SU-DHL-6 (cell line): ENCODE data around the gene FAM76A.

Source experiments
- H2AFZ ChIP-seq: fragments of 200-600 bp; sonication (generic); 2 replicates; pipeline ENCODE4 v1.6.1; 2014; ENCODE audit warnings: low read depth, mild to moderate bottlenecking, moderate library complexity, mixed read lengths, antibody characterized with exemption, low read length; ENCODE audit not compliant: severe bottlenecking
- H3F3A ChIP-seq: fragments of 200-600 bp; shearing (Covaris generic); 2 replicates; pipeline ENCODE4 v1.6.0; 2016; ENCODE audit warnings: antibody characterized with exemption, mild to moderate bottlenecking; ENCODE audit not compliant: insufficient read depth
- H3K27ac ChIP-seq: fragments of 200-600 bp; sonication (generic); 2 replicates; pipeline ENCODE4 v1.5.1; 2016; ENCODE audit warnings: low read depth, mild to moderate bottlenecking, low read length, moderate library complexity, mixed read lengths
- H3K27me3 ChIP-seq: fragments of 200-600 bp; sonication (generic), shearing (Covaris generic); 2 replicates; pipeline ENCODE4 v1.6.0; 2014; ENCODE audit warnings: mild to moderate bottlenecking, low read length
- H3K36me3 ChIP-seq: fragments of 200-600 bp; sonication (generic); 2 replicates; pipeline ENCODE4 v1.6.1; 2014; ENCODE audit warnings: mild to moderate bottlenecking, low read length, mixed read lengths
- H3K4me2 ChIP-seq: fragments of 300-600, 200-600 bp; shearing (Covaris generic), sonication (generic); 2 replicates; pipeline ENCODE4 v1.6.0; 2014; ENCODE audit warnings: low read length, low read depth, mild to moderate bottlenecking; ENCODE audit not compliant: poor library complexity, severe bottlenecking
- H3K4me3 ChIP-seq: fragments of 200-600 bp; sonication (generic); 2 replicates; pipeline ENCODE4 v1.5.1; 2014; ENCODE audit warnings: antibody characterized with exemption, low read length, mild to moderate bottlenecking, mixed read lengths; ENCODE audit not compliant: insufficient read depth, poor library complexity, severe bottlenecking
- H3K79me2 ChIP-seq: fragments of 200-600 bp; sonication (generic); 2 replicates; pipeline ENCODE4 v1.6.1; 2014; ENCODE audit warnings: mild to moderate bottlenecking, low read length, moderate library complexity; ENCODE audit not compliant: insufficient read depth
- H3K9ac ChIP-seq: fragments of 200-600 bp; sonication (generic); 2 replicates; pipeline ENCODE4 v1.7.0; 2014; ENCODE audit warnings: mild to moderate bottlenecking, low read length
- H3K9me2 ChIP-seq: fragments of 200-600 bp; sonication (generic); replicated peaks from 2 replicates; pipeline ENCODE4 v1.6.1; 2014; ENCODE audit warnings: low read length; ENCODE audit not compliant: insufficient read depth
- H3K9me3 ChIP-seq: fragments of 200-600 bp; sonication (generic); 2 replicates; pipeline ENCODE4 v1.6.1; 2014; ENCODE audit warnings: low read length, mixed read lengths; ENCODE audit not compliant: insufficient read depth
- H4K20me1 ChIP-seq: fragments of 200-600 bp; sonication (generic); 2 replicates; pipeline ENCODE4 v1.6.1; 2014; ENCODE audit warnings: low read depth, mild to moderate bottlenecking, antibody characterized with exemption, low read length, moderate library complexity, mixed read lengths
- EZH2phosphoT487 ChIP-seq: fragments of 200-600 bp; sonication (generic), shearing (Covaris generic); conservative IDR thresholded peaks from 2 replicates; pipeline ENCODE4 v1.6.1; 2018; ENCODE audit warnings: mild to moderate bottlenecking, antibody characterized with exemption, low read length, moderate library complexity, mixed read lengths
- TF ChIP-seq, protein P1 (sequence below): fragments of 200-600 bp; sonication (generic); IDR thresholded peaks from one replicate; pipeline ENCODE4 v1.5.1; 2017; ENCODE audit warnings: antibody characterized with exemption, mild to moderate bottlenecking, low read length, moderate library complexity; ENCODE audit not compliant: insufficient read depth, poor library complexity, severe bottlenecking

FAM76A gene

DNA sequence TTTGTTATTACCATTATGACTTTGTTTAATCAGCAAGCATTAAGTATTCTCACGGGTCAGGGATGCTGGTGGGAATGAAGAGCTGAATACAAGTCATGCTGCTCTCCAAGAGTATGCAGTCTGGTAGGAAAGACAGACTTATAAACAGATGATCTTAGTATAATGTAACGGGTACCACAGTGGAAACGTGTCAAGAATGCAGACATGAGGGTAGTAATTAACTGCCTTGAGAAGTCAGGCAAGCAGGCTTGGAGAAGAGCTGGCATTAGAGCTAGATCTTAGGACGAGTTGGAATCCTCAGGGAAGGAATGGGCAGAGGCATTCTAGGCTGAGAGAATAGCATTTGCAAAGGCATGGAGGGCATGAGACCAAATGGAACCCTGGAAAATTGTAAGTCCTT is 19.7 kb downstream of the FAM76A start:
- TF ChIP-seq, protein P1, sequence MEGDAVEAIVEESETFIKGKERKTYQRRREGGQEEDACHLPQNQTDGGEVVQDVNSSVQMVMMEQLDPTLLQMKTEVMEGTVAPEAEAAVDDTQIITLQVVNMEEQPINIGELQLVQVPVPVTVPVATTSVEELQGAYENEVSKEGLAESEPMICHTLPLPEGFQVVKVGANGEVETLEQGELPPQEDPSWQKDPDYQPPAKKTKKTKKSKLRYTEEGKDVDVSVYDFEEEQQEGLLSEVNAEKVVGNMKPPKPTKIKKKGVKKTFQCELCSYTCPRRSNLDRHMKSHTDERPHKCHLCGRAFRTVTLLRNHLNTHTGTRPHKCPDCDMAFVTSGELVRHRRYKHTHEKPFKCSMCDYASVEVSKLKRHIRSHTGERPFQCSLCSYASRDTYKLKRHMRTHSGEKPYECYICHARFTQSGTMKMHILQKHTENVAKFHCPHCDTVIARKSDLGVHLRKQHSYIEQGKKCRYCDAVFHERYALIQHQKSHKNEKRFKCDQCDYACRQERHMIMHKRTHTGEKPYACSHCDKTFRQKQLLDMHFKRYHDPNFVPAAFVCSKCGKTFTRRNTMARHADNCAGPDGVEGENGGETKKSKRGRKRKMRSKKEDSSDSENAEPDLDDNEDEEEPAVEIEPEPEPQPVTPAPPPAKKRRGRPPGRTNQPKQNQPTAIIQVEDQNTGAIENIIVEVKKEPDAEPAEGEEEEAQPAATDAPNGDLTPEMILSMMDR: no peak
- TF ChIP-seq EZH2phosphoT487: no peak
- Histone ChIP-seq H3K27ac (no peak overlapping the region), H3K79me2 (no peaks in the 10 kb centered on the region), H3K36me3 (peaks cover 6% of the 10 kb centered on the region; the same call in 1 of the 2 replicates), H3K27me3 (no peaks in the 10 kb centered on the region), H3K9ac (no peak overlapping the region), H4K20me1 (no peaks in the 10 kb centered on the region), H2AFZ (no peak overlapping the region), H3K4me2 (no peak overlapping the region), H3K9me3 (no peaks in the 10 kb centered on the region), H3F3A (no peaks in the 10 kb centered on the region), H3K4me3 (no peak overlapping the region), H3K9me2 (no peaks in the 10 kb centered on the region)

DNA sequence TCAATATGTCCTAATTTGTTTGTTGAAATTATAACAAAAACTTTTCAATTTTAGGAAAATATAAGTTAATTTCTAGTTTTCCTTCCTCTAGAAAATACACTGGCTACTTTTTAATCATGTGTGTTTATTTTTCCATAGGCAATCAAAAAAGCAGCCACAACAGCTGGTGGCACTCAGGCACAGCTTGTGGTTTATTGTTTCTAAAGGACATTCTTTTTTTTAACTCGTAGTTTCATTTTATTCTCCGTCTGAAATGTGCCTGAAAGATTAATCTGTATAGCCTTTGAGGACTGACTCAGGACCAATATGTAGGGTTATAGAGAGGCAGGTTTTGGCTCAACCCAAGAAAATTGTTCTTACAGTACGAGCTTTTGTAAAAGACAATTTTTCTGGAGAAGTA is 26.6 kb downstream of the FAM76A start:
- TF ChIP-seq, protein P1: no peak
- TF ChIP-seq EZH2phosphoT487: no peak
- Histone ChIP-seq H3K4me2 (no peak overlapping the region), H3K9ac (no peak overlapping the region), H3K27me3 (no peaks in the 10 kb centered on the region), H3K4me3 (no peak overlapping the region), H3F3A (no peaks in the 10 kb centered on the region), H4K20me1 (no peaks in the 10 kb centered on the region), H2AFZ (no peak overlapping the region), H3K79me2 (no peaks in the 10 kb centered on the region), H3K9me2 (no peaks in the 10 kb centered on the region), H3K9me3 (no peaks in the 10 kb centered on the region), H3K27ac (no peak overlapping the region), H3K36me3 (peaks cover 6% of the 10 kb centered on the region; the same call in 1 of the 2 replicates)

DNA sequence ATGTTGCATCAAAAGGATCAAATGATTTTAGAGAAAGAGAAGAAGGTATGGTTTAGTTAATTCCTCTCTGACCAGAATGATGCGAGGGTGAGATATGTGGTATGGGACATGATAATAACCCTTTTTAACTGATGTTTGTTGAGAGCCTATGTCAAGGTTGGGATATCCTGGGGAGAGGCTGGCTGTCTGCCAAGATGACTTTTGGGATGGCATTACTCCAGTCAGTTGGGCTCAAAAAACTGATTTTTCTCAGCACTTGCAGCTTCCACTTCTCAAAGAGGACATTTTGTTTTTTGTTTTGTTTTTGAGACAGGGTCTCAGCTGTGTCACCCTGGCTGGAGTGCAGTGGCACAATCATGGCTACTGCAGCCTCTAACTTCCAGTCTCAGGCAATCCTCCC is 29.5 kb downstream of the FAM76A start:
- Histone ChIP-seq H4K20me1 (no peaks in the 10 kb centered on the region), H3K27me3 (no peaks in the 10 kb centered on the region), H3K4me2 (no peak overlapping the region), H3K4me3 (no peak overlapping the region), H3K79me2 (no peaks in the 10 kb centered on the region), H2AFZ (no peak overlapping the region), H3K9me2 (no peaks in the 10 kb centered on the region), H3K36me3 (no peaks in the 10 kb centered on the region; the same call in 1 of the 2 replicates), H3K27ac (no peak overlapping the region), H3K9ac (no peak overlapping the region), H3F3A (no peaks in the 10 kb centered on the region), H3K9me3 (no peaks in the 10 kb centered on the region)
- TF ChIP-seq, protein P1: no peak
- TF ChIP-seq EZH2phosphoT487: no peak

DNA sequence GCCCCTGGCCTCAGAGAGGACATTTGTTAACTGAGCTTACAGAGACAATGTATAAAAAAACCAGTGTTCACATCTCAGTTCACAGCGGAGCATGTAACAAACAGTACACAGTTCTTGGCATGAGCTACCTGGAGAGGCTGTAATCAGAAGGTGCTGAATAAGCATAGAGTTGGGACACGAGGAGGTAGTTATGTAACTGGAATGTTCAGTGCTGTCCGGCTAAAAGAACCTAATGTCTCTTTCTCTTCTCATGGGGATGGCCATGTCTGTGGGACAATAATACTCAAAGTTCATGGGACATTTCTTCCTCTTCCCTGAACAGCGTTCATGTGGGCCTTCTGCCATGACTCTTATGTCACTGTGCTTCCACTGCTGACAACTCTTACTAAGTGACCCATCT is 30.1 kb downstream of the FAM76A start:
- Histone ChIP-seq H3K36me3 (no peaks in the 10 kb centered on the region), H3F3A (no peaks in the 10 kb centered on the region), H3K4me2 (no peak overlapping the region), H2AFZ (no peak overlapping the region), H3K27ac (no peak overlapping the region), H3K79me2 (no peaks in the 10 kb centered on the region), H3K9ac (no peak overlapping the region), H4K20me1 (no peaks in the 10 kb centered on the region), H3K27me3 (no peaks in the 10 kb centered on the region), H3K9me2 (no peaks in the 10 kb centered on the region), H3K9me3 (no peaks in the 10 kb centered on the region), H3K4me3 (no peak overlapping the region)
- TF ChIP-seq, protein P1: no peak
- no peak for TF ChIP-seq EZH2phosphoT487
